BJ (cell line): ENCODE data around the gene SND1. TPM values are rescaled to one million over a fixed set of nuclear protein-coding genes. Genes with fewer than 3 reads are reported as not detected.

Experiments
- CTCF ChIA-PET: fragments of 350-600 bp; formaldehyde crosslinking; extraction: SDS; loops from one replicate; lab custom pipeline; 2021; ENCODE audit warnings: antibody characterized with exemption, inconsistent platforms; lab: Yijun Ruan, JAX
- POLR2A ChIA-PET: fragments of 300-600 bp; sonication (Branson Sonifier 250); formaldehyde crosslinking; extraction: SDS; loops from one replicate; lab custom pipeline; 2021; ENCODE audit warnings: antibody characterized with exemption; lab: Charles Lee
- DNase-seq: peaks from one replicate; pipeline ENCODE4 v3.0.0-alpha.2; 2011; ENCODE audit warnings: low read depth
- H3K27me3 ChIP-seq: 2 replicates; pipeline ENCODE4 v1.6.0; 2011; ENCODE audit warnings: low read length; ENCODE audit not compliant: control insufficient read depth, insufficient read depth
- H3K36me3 ChIP-seq: 2 replicates; pipeline ENCODE4 v1.5.1; 2011; ENCODE audit warnings: low read length; ENCODE audit not compliant: control insufficient read depth, insufficient read depth
- H3K4me3 ChIP-seq: 2 replicates; pipeline ENCODE4 v1.5.1; 2011; ENCODE audit warnings: low read depth, mild to moderate bottlenecking, control low read depth, low read length
- CTCF ChIP-seq: IDR thresholded peaks from 2 replicates; pipeline ENCODE4 v1.5.1; 2011; ENCODE audit warnings: low read depth, mild to moderate bottlenecking, control low read depth, inconsistent platforms, low read length, moderate library complexity; ENCODE audit not compliant: insufficient read depth
- polyA plus RNA-seq: library from polyadenylated mRNA; depleted of rRNA; stranded (reverse); fragments of >200 nt; gene quantifications from 2 replicates; pipeline ENCODE4 v1.2.3, GENCODE V29; 2011

The SND1 gene
- polyA plus RNA-seq, 1 experiment = 203 TPM

GRCh38 chr7:127872122-127872521, 220.1 kb downstream of the SND1 start:
- POLR2A ChIA-PET = no interaction called here
- no peaks in the 10 kb centered on the region for H3K36me3 ChIP-seq
- DNase-seq = no peak

GRCh38 chr7:127873151-127873550, 221.2 kb downstream of the SND1 start:
- CTCF ChIA-PET = no interaction called here
- no peak for DNase-seq
- no peaks in the 10 kb centered on the region for H3K27me3 ChIP-seq
- POLR2A ChIA-PET = no interaction called here
- no peak for TF ChIP-seq CTCF
- no peak overlapping the region for H3K4me3 ChIP-seq
- no peaks in the 10 kb centered on the region for H3K36me3 ChIP-seq

More at GRCh38 chr7:127872122-127872521, 220.1 kb downstream of the SND1 start:
- CTCF ChIA-PET = no interaction called here
- Histone ChIP-seq H3K4me3 (no peak overlapping the region), H3K27me3 (no peaks in the 10 kb centered on the region)
- TF ChIP-seq CTCF = no peak

- TF ChIP-seq CTCF = no peak
- CTCF ChIA-PET = interaction anchor here (0.9 to 1.2 kb wide), 3 partner anchors 24 to 122 kb away, joined by 3 read pairs; no protein-coding TSS in a partner anchor
- no peak for DNase-seq
- Histone ChIP-seq H3K4me3 (no peak overlapping the region), H3K36me3 (no peaks in the 10 kb centered on the region), H3K27me3 (no peaks in the 10 kb centered on the region)
- POLR2A ChIA-PET = no interaction called here
Measured at GRCh38 chr7:127873715-127874636, 222.0 kb downstream of the SND1 start.

DNA sequence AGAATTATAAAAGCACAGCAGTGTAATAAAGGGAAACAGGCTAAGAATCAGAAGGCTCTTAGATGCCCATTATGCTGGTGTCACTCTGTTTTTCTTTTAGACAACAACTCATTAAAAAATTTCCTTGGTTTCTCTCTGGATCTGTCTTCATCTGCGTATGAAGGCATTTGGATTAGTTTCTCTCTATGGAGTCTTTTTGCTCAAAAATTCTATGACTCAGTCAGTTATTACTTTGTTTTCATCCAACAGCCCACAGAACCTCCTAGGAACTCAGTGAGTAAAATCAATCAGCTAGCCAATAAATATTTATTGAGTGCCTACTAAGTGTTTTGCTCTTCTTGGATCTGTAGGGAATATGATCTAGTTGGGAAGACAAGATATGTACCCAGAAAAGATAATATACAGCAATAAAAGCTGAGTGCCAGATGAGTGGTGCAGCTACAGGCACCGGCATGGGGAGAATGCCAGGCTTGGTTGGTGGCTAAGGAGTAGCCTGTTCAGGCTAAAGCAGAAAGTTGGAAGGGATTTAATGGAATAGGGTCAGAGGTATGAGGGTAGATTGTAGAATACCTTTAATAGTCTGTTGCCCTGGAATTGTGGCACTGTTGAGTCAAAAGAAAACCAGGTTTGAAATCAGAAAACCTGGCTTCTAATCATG, 223.1 kb downstream of the SND1 start:
- no peaks in the 10 kb centered on the region for H3K36me3 ChIP-seq
- ChIA-PET POLR2A (no interaction called here), CTCF (interaction anchor here (0.5 to 1.2 kb wide), 4 partner anchors 12 to 478 kb away, joined by 3 read pairs; no protein-coding TSS in a partner anchor)
- H3K4me3 ChIP-seq = no peak overlapping the region
- no peaks in the 10 kb centered on the region for H3K27me3 ChIP-seq
- no peak for DNase-seq
- no peak for TF ChIP-seq CTCF

DNA sequence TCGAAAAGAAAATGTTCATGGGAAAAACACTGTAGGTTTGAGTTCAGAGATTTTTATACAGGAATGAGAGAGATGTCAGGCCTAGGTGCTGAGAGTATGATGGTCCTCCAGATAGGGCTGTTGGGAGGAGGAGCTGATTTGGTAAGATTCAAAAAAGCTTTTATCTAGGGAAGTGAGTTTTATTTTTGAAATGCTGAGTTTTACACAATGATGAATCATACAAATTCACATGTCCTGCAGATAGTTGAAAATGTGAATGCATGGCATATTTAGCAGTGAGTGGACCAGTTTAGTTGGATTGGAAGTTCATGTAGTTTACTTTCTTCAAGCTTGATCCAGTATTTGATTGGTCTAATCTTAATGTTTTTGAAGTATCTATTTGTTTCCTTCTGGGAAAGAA, 224.4 kb downstream of the SND1 start:
- CTCF ChIA-PET = interaction anchor here (0.6 kb wide), 1 partner anchor 105 kb away, joined by 5 read pairs; no protein-coding TSS in a partner anchor
- Histone ChIP-seq H3K4me3 (no peak overlapping the region), H3K27me3 (no peaks in the 10 kb centered on the region), H3K36me3 (no peaks in the 10 kb centered on the region)
- no peak for TF ChIP-seq CTCF
- DNase-seq = peak; percentile 47
- POLR2A ChIA-PET = interaction anchor here (0.6 kb wide), 2 partner anchors 22 to 259 kb away, joined by 3 to 7 read pairs; no protein-coding TSS in a partner anchor
